K562 (cell line): Measurements from ENCODE around the gene RPL7A. TPM values are rescaled to one million over a fixed set of nuclear protein-coding genes. Genes with fewer than 3 reads are reported as not detected.

Experiments
- CTBP1 ChIP-seq: fragments of 450-650 bp; IDR thresholded peaks from 2 replicates; pipeline ENCODE4 v1.6.1; 2016; ENCODE audit warnings: borderline replicate concordance
- ILF3 ChIP-seq: fragments of 450-650 bp; IDR thresholded peaks from 2 replicates; pipeline ENCODE4 v1.6.1; 2018; ENCODE audit warnings: antibody characterized with exemption, mild to moderate bottlenecking, moderate library complexity, borderline replicate concordance
- JUN ChIP-seq, 2 experiments: sonication (generic) in 1 of 2; formaldehyde crosslinking in 1 of 2; IDR thresholded peaks; 2 replicates each; pipeline versions ENCODE4 v1.6.1 to v1.8.0; 2012 to 2022; ENCODE audit warnings: borderline replicate concordance in 2 of 2, mild to moderate bottlenecking in 2 of 2, improper control_type of control experiment in 1 of 2, low read depth in 1 of 2, low read length in 1 of 2, missing genetic modification reagents in 1 of 2
- KLF13 ChIP-seq: fragments of 450-650 bp; IDR thresholded peaks from 2 replicates; pipeline ENCODE4 v1.6.1; 2016; ENCODE audit warnings: missing genetic modification characterization, low read depth, mild to moderate bottlenecking, missing compliant biosample characterization, moderate library complexity, borderline replicate concordance
- MED1 ChIP-seq: sonication (generic); formaldehyde crosslinking; IDR thresholded peaks from 2 replicates; pipeline ENCODE4 v1.8.1; 2023; ENCODE audit warnings: missing genetic modification reagents, borderline replicate concordance
- RAD21 ChIP-seq, 2 experiments: fragments of 250-450 bp in 1 of 2; fragments of 450-650 bp in 1 of 2; sonication (Bioruptor Pico) in 1 of 2; formaldehyde crosslinking in 1 of 2; IDR thresholded peaks in 1 of 2; conservative IDR thresholded peaks in 1 of 2; 2 replicates each; pipeline versions ENCODE4 v1.4.0 to v1.8.0; 2020 to 2022; ENCODE audit warnings: mild to moderate bottlenecking in 2 of 2, moderate library complexity in 1 of 2
- RBFOX2 ChIP-seq: fragments of 200-400 bp; formaldehyde crosslinking; IDR thresholded peaks from 2 replicates; pipeline ENCODE4 v1.6.1; 2017; ENCODE audit warnings: low read depth, mild to moderate bottlenecking, low read length, moderate library complexity
- RBM25 ChIP-seq: fragments of 200-400 bp; formaldehyde crosslinking; IDR thresholded peaks from 2 replicates; pipeline ENCODE4 v1.6.1; 2018; ENCODE audit warnings: low read length, low read depth, moderate library complexity; ENCODE audit not compliant: severe bottlenecking
- SMARCE1 ChIP-seq: fragments of 450-650 bp; IDR thresholded peaks from 2 replicates; pipeline ENCODE4 v1.7.1; 2016; ENCODE audit warnings: mild to moderate bottlenecking
- THRAP3 ChIP-seq: fragments of 450-650 bp; IDR thresholded peaks from 2 replicates; pipeline ENCODE4 v1.6.1; 2016; ENCODE audit warnings: mild to moderate bottlenecking, inconsistent platforms, borderline replicate concordance
- ZNF3 ChIP-seq: fragments of 250-450 bp; sonication (Bioruptor Pico); IDR thresholded peaks from 2 replicates; pipeline ENCODE4 v1.5.0; 2021; ENCODE audit warnings: mild to moderate bottlenecking, moderate library complexity
- ZSCAN29 ChIP-seq: fragments of 450-650 bp; IDR thresholded peaks from 2 replicates; pipeline ENCODE4 v1.6.1; 2017
- polyA plus RNA-seq, 8 experiments: library from polyadenylated mRNA; depleted of rRNA in 4 of 8; stranded (reverse) in 5 of 8; unstranded in 3 of 8; fragments of >200 nt; fragmentation: Nextera tagmentation in 2 of 8; fragmentation: Illumina TruSeq in 1 of 8; extraction: Ambion mirVana in 2 of 8; extraction: Trizol in 1 of 8; gene quantifications; 2 replicates each; pipeline versions ENCODE4 v1.2.1 to v1.2.3, GENCODE V29; 2011 to 2014; ENCODE audit warnings: inconsistent platforms in 1 of 8, missing spikeins in 1 of 8
- total RNA-seq, 7 experiments: library from RNA; depleted of rRNA in 6 of 7; stranded (reverse); fragments of >200 nt in 6 of 7; fragmentation: Illumina TruSeq in 2 of 7; extraction: Trizol in 2 of 7; gene quantifications; 2 replicates each; pipeline versions ENCODE4 v1.2.1 to v1.2.3, GENCODE V29; 2011 to 2021; ENCODE audit warnings: low replicate concordance in 1 of 7
- TF ChIP-seq, protein P1 (sequence below): sonication (generic); formaldehyde crosslinking; IDR thresholded peaks from 2 replicates; pipeline ENCODE4 v1.8.0; 2022; ENCODE audit warnings: mild to moderate bottlenecking, missing genetic modification reagents
- TF ChIP-seq, protein P2 (sequence below): sonication (generic); formaldehyde crosslinking; IDR thresholded peaks from 2 replicates; pipeline ENCODE4 v1.8.1; 2023; ENCODE audit warnings: mild to moderate bottlenecking, missing genetic modification reagents
- TF ChIP-seq, protein P3 (sequence below): sonication (generic); formaldehyde crosslinking; IDR thresholded peaks from 2 replicates; pipeline ENCODE4 v1.9.0; 2022; ENCODE audit warnings: mild to moderate bottlenecking, missing genetic modification reagents
- TF ChIP-seq, protein P4 (sequence below), 2 experiments: fragments of 450-650 bp; IDR thresholded peaks; 2 replicates each; pipeline ENCODE4 v1.6.1; 2016
- TF ChIP-seq, protein P5 (sequence below): fragments of 250-450 bp; sonication (Bioruptor Pico); IDR thresholded peaks from 2 replicates; pipeline ENCODE4 v1.5.1; 2021; ENCODE audit warnings: mild to moderate bottlenecking

RPL7A gene
- total and polyA plus RNA-seq, 9 of the 15 experiments (the other 6 are each of a cell fraction or from before 2014, with no cell fraction given), result 1,935 to 3,760 (median 2,652) TPM

- TF ChIP-seq, protein P1, sequence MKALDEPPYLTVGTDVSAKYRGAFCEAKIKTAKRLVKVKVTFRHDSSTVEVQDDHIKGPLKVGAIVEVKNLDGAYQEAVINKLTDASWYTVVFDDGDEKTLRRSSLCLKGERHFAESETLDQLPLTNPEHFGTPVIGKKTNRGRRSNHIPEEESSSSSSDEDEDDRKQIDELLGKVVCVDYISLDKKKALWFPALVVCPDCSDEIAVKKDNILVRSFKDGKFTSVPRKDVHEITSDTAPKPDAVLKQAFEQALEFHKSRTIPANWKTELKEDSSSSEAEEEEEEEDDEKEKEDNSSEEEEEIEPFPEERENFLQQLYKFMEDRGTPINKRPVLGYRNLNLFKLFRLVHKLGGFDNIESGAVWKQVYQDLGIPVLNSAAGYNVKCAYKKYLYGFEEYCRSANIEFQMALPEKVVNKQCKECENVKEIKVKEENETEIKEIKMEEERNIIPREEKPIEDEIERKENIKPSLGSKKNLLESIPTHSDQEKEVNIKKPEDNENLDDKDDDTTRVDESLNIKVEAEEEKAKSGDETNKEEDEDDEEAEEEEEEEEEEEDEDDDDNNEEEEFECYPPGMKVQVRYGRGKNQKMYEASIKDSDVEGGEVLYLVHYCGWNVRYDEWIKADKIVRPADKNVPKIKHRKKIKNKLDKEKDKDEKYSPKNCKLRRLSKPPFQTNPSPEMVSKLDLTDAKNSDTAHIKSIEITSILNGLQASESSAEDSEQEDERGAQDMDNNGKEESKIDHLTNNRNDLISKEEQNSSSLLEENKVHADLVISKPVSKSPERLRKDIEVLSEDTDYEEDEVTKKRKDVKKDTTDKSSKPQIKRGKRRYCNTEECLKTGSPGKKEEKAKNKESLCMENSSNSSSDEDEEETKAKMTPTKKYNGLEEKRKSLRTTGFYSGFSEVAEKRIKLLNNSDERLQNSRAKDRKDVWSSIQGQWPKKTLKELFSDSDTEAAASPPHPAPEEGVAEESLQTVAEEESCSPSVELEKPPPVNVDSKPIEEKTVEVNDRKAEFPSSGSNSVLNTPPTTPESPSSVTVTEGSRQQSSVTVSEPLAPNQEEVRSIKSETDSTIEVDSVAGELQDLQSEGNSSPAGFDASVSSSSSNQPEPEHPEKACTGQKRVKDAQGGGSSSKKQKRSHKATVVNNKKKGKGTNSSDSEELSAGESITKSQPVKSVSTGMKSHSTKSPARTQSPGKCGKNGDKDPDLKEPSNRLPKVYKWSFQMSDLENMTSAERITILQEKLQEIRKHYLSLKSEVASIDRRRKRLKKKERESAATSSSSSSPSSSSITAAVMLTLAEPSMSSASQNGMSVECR (CRISPR knock-in tag), result no peak
- TF ChIP-seq, protein P2, sequence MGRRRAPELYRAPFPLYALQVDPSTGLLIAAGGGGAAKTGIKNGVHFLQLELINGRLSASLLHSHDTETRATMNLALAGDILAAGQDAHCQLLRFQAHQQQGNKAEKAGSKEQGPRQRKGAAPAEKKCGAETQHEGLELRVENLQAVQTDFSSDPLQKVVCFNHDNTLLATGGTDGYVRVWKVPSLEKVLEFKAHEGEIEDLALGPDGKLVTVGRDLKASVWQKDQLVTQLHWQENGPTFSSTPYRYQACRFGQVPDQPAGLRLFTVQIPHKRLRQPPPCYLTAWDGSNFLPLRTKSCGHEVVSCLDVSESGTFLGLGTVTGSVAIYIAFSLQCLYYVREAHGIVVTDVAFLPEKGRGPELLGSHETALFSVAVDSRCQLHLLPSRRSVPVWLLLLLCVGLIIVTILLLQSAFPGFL (CRISPR knock-in tag), result peak; percentile 91; the same call in 1 of the 2 replicates
- TF ChIP-seq ZSCAN29 (peak; percentile 18; the same call in 1 of the 2 replicates), THRAP3 (peak; percentile 88; the same call in 1 of the 2 replicates), ILF3 (peak; percentile 6; the same call in 1 of the 2 replicates), MED1 (CRISPR knock-in tag) (no peak), RBM25 (no peak), ZNF3 (no peak), RAD21 (CRISPR knock-in tag; conservative IDR thresholded peaks at IDR 0.05 in 1 of 2, IDR thresholded peaks at IDR 0.05 in 1 of 2) (peak; percentile 45 to 56), CTBP1 (peak; percentile 84), RBFOX2 (peak; percentile 65), SMARCE1 (peak; percentile 21; the same call in 1 of the 2 replicates), JUN (IDR thresholded peaks at IDR 0.05; ENCODE audit: borderline replicate concordance, low read depth, low read length) (no peak), JUN (CRISPR knock-in tag; IDR thresholded peaks at IDR 0.05; ENCODE audit: borderline replicate concordance) (no peak), KLF13 (no peak)
- TF ChIP-seq, protein P3, sequence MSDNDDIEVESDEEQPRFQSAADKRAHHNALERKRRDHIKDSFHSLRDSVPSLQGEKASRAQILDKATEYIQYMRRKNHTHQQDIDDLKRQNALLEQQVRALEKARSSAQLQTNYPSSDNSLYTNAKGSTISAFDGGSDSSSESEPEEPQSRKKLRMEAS (CRISPR knock-in tag), result 0 out of 2 replicates have a peak, but pooled peaks have one; percentile 30
- TF ChIP-seq, protein P4, sequence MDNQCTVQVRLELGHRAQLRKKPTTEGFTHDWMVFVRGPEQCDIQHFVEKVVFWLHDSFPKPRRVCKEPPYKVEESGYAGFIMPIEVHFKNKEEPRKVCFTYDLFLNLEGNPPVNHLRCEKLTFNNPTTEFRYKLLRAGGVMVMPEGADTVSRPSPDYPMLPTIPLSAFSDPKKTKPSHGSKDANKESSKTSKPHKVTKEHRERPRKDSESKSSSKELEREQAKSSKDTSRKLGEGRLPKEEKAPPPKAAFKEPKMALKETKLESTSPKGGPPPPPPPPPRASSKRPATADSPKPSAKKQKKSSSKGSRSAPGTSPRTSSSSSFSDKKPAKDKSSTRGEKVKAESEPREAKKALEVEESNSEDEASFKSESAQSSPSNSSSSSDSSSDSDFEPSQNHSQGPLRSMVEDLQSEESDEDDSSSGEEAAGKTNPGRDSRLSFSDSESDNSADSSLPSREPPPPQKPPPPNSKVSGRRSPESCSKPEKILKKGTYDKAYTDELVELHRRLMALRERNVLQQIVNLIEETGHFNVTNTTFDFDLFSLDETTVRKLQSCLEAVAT (IDR thresholded peaks at IDR 0.05), result 0 out of 4 replicates have a peak, but pooled peaks of 1 of the 2 experiments have one; percentile 22
- TF ChIP-seq, protein P5, sequence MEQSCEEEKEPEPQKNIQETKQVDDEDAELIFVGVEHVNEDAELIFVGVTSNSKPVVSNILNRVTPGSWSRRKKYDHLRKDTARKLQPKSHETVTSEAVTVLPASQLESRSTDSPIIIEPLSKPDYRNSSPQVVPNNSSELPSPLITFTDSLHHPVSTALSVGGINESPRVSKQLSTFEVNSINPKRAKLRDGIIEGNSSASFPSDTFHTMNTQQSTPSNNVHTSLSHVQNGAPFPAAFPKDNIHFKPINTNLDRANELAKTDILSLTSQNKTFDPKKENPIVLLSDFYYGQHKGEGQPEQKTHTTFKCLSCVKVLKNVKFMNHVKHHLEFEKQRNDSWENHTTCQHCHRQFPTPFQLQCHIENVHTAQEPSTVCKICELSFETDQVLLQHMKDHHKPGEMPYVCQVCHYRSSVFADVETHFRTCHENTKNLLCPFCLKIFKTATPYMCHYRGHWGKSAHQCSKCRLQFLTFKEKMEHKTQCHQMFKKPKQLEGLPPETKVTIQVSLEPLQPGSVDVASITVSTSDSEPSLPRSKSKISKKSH (CRISPR knock-in tag), result no peak
These were observed 4.1 kb downstream of the RPL7A start (continued) for GRCh38 chr9:133351908-133352634.
